Spinal cord (tissue), 10 donors: ENCODE measurements around the gene SPDYC. TPM values are rescaled to one million over a fixed set of nuclear protein-coding genes. Genes with fewer than 3 reads are reported as not detected.

Experiments
- DNase-seq, 6 donors: peaks; one replicate each; pipeline versions ENCODE4 v3.0.0 to v3.0.0-alpha.2; 2013 to 2015; ENCODE audit warnings: low spot score in 6 of 6, low read depth in 4 of 6
- H3K27ac ChIP-seq: one replicate; pipeline ENCODE4 v1.5.1; 2013; ENCODE audit warnings: low read depth, low read length, control low read depth
- H3K27me3 ChIP-seq: one replicate; pipeline ENCODE4 v1.6.1; 2013; ENCODE audit warnings: low read length; ENCODE audit not compliant: control insufficient read depth, insufficient read depth
- H3K36me3 ChIP-seq: one replicate; pipeline ENCODE4 v1.6.1; 2013; ENCODE audit warnings: low read length; ENCODE audit not compliant: control insufficient read depth, insufficient read depth
- H3K4me1 ChIP-seq: one replicate; pipeline ENCODE4 v1.6.1; 2013; ENCODE audit warnings: low read length; ENCODE audit not compliant: control insufficient read depth, insufficient read depth
- H3K4me3 ChIP-seq: one replicate; pipeline ENCODE4 v1.5.1; 2013; ENCODE audit warnings: low read depth, low read length, control low read depth
- H3K9me3 ChIP-seq: one replicate; pipeline ENCODE4 v1.6.1; 2013; ENCODE audit warnings: low read length; ENCODE audit not compliant: control insufficient read depth, insufficient read depth
- WGBS: methylation state at CpG from one replicate; pipeline ENCODE4 v1.1.5; 2013; ENCODE audit warnings: missing lambda C conversion rate; ENCODE audit not compliant: insufficient coverage; 5-methylcytosine and 5-hydroxymethylcytosine counted together
- polyA plus RNA-seq, 2 donors: library from polyadenylated mRNA; unstranded; fragments of 120-200 nt; gene quantifications; one replicate each; pipeline ENCODE4 v1.2.1, GENCODE V29; 2013; ENCODE audit not compliant: insufficient read length in 2 of 2
- total RNA-seq, 2 donors: library from RNA; depleted of rRNA in 1 of 2; stranded (reverse); fragments of 120-200 nt in 1 of 2; fragments of >200 nt in 1 of 2; gene quantifications; one replicate each; pipeline versions ENCODE4 v1.2.3 to v1.2.4, GENCODE V29; 2013 to 2014
- donor health status: healthy.

SPDYC gene
- total and polyA plus RNA-seq, 4 donors: 0.17 TPM; not detected in 3

GRCh38 chr11:65128182-65129145 is 41.6 kb upstream of the SPDYC start:
- no peaks in the 10 kb centered on the region for H3K9me3 ChIP-seq
- no peak overlapping the region for H3K27ac ChIP-seq
- H3K4me3 ChIP-seq: no peak overlapping the region
- WGBS: 91% methylated on average over 13 of the region's 15 CpGs
- H3K4me1 ChIP-seq: peaks cover 16% of the 10 kb centered on the region
- no peaks in the 10 kb centered on the region for H3K27me3 ChIP-seq
- no peak for DNase-seq
- H3K36me3 ChIP-seq: peaks cover 86% of the 10 kb centered on the region

- Histone ChIP-seq H3K27ac (no peak overlapping the region), H3K27me3 (no peaks in the 10 kb centered on the region), H3K36me3 (peaks cover 86% of the 10 kb centered on the region), H3K9me3 (no peaks in the 10 kb centered on the region), H3K4me1 (peaks cover 22% of the 10 kb centered on the region), H3K4me3 (no peak overlapping the region)
- 90% methylated on average over 11 of the region's 13 CpGs for WGBS
- no peak for DNase-seq
These were observed 40.2 kb upstream of the SPDYC start for GRCh38 chr11:65129649-65130441.

GRCh38 chr11:65130631-65131416 is 39.2 kb upstream of the SPDYC start:
- peaks cover 31% of the 10 kb centered on the region for H3K4me1 ChIP-seq
- H3K27me3 ChIP-seq: no peaks in the 10 kb centered on the region
- WGBS: 95% methylated on average over 18 of the region's 19 CpGs
- no peak overlapping the region for H3K27ac ChIP-seq
- H3K9me3 ChIP-seq: no peaks in the 10 kb centered on the region
- no peak for DNase-seq
- peaks cover 77% of the 10 kb centered on the region for H3K36me3 ChIP-seq
- H3K4me3 ChIP-seq: no peak overlapping the region

GRCh38 chr11:65131417-65131776 is 38.6 kb upstream of the SPDYC start:
- H3K4me1 ChIP-seq: peaks cover 32% of the 10 kb centered on the region
- no peak for DNase-seq
- H3K27me3 ChIP-seq: no peaks in the 10 kb centered on the region
- H3K4me3 ChIP-seq: no peak overlapping the region
- no peaks in the 10 kb centered on the region for H3K9me3 ChIP-seq
- H3K27ac ChIP-seq: no peak overlapping the region
- H3K36me3 ChIP-seq: peaks cover 71% of the 10 kb centered on the region
- no CpG with 5 or more reads among the region's 3 CpGs for WGBS

- no peak for DNase-seq
- peaks cover 32% of the 10 kb centered on the region for H3K4me1 ChIP-seq
- H3K27me3 ChIP-seq: no peaks in the 10 kb centered on the region
- H3K27ac ChIP-seq: no peak overlapping the region
- no peaks in the 10 kb centered on the region for H3K9me3 ChIP-seq
- 94% methylated on average over 6 of the region's 6 CpGs for WGBS
- peaks cover 66% of the 10 kb centered on the region for H3K36me3 ChIP-seq
- H3K4me3 ChIP-seq: no peak overlapping the region
These were observed 38.2 kb upstream of the SPDYC start for GRCh38 chr11:65131895-65132237.

GRCh38 chr11:65132238-65132987 is 37.6 kb upstream of the SPDYC start:
- WGBS: 89% methylated on average over 7 of the region's 10 CpGs
- Histone ChIP-seq H3K27ac (no peak overlapping the region), H3K4me1 (peaks cover 32% of the 10 kb centered on the region), H3K9me3 (no peaks in the 10 kb centered on the region), H3K4me3 (no peak overlapping the region), H3K27me3 (no peaks in the 10 kb centered on the region), H3K36me3 (peaks cover 62% of the 10 kb centered on the region)
- DNase-seq: no peak

- no peak for DNase-seq
- Histone ChIP-seq H3K36me3 (peaks cover 55% of the 10 kb centered on the region), H3K27me3 (no peaks in the 10 kb centered on the region), H3K27ac (no peak overlapping the region), H3K9me3 (no peaks in the 10 kb centered on the region), H3K4me1 (peaks cover 32% of the 10 kb centered on the region), H3K4me3 (peak overlapping the region; percentile 95)
- 62% methylated on average over 14 of the region's 18 CpGs for WGBS
These were observed 36.9 kb upstream of the SPDYC start for GRCh38 chr11:65132988-65133700.

- Histone ChIP-seq H3K4me3 (peak overlapping the region; percentile 95), H3K27ac (peak overlapping the region; percentile 100), H3K36me3 (peaks cover 49% of the 10 kb centered on the region), H3K4me1 (peaks cover 32% of the 10 kb centered on the region), H3K9me3 (no peaks in the 10 kb centered on the region), H3K27me3 (no peaks in the 10 kb centered on the region)
- 2% methylated on average over 17 of the region's 20 CpGs for WGBS
- no peak for DNase-seq
These were observed 36.3 kb upstream of the SPDYC start for GRCh38 chr11:65133724-65134123.
